ENCODE results near the gene SKIC3.

Gene SKIC3

DNA sequence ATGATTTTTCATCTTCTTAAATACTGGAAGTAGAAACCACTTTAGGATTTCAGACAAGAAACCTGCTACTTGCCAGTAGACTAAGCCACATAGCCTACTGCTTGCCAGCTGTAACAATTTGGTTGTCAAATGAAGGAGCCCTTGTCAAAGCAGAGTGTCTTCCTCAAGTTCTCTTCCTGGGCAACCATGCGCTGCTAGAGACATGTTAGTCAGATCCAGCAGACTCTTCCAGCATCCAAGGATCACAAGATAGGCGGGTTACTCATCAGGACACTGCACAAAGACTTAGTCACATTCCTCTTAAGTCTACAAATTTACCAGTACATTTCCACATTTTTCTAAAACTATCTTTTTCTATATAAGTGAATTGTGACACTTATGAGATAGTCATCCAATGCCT, 24.4 kb downstream of the SKIC3 start:
- DNase-seq (ENCODE audit: low spot score): no peak

DNA sequence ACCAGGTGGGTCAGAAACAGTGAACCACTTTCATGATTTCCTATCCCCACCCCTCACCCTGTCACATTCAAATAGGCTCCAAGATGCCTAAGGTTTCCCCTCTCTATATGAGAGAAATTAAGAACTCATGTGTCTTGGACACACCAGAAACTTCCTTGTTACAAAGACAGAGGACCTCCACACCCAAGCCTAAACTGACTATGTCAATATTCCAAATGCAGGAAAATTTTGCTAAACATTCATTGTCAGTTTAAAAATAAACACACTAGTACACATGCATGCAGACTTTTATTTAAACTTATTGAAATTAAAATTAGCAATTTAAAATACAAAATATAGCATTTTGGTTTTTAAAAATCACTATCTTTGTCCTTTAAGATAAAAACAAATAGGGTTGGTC, 26.2 kb downstream of the SKIC3 start:
- no peak for DNase-seq (ENCODE audit: low spot score)

GRCh38 chr5:95526871-95527270, 27.9 kb downstream of the SKIC3 start:
- DNase-seq (ENCODE audit: low spot score): no peak

- no peak for DNase-seq (ENCODE audit: low spot score)
These were observed 30.4 kb downstream of the SKIC3 start for GRCh38 chr5:95524423-95524822.

- DNase-seq (ENCODE audit: low spot score): no peak
These were observed 34.6 kb downstream of the SKIC3 start for GRCh38 chr5:95520206-95520605.

DNA sequence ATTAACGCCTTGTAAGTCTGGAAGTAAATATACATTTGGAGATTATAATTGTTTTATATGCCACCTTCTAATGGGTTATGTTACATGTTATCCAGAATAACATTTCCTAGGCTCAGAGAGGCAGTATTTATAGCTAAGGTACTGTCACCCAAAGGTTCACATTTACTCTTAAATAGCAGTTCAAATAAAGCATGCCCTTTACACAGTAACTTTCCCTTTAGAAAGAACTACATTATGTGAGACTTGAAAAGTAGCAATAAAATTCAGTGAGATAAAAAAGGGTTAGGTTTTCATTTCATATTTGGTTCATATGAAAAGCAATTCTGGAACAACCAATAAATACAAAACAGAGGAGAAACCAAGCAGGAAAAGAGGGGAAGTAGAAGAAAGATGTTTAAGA, 35.1 kb downstream of the SKIC3 start:
- DNase-seq (ENCODE audit: low spot score): no peak

- DNase-seq (ENCODE audit: low spot score): no peak
These were observed 35.6 kb downstream of the SKIC3 start for GRCh38 chr5:95519151-95519550.

DNA sequence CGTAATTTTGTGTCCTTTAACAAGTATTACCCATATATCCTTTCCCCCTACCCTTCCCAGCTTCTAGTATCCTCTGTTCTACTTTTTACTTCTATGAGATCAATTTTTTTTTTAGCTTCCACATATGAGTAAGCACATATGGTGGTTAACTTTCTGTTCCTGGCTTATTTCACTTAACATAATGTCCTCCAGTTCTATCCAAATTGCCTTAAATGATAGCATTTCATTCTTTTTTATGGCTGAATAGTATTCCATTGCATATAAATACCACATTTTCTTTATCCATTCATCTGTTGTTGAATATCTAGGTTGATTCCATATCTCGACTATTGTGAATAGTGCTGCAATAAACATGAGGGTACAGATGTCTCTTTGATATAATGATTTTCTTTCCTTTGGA, 36.4 kb downstream of the SKIC3 start:
- DNase-seq (ENCODE audit: low spot score): no peak

DNA sequence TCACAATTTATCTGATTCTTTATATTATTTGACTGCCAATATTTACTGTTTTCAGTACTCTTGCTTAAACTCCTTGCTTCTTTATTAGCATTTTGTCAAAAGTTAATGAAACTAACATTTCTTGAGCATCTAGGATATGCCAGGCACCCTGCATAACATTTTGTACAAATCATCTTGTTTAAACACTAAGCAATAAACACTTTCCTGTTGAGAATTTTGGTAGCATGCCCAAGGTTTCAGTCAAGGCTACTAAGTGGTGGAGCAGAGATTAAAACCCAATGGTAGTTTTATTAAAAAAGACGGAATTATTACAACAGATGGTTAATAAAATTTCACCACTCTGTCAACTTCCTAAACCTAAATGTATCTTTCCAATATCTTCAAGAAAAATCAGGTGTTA, 43.2 kb downstream of the SKIC3 start:
- no peak for DNase-seq (ENCODE audit: low spot score)

DNA sequence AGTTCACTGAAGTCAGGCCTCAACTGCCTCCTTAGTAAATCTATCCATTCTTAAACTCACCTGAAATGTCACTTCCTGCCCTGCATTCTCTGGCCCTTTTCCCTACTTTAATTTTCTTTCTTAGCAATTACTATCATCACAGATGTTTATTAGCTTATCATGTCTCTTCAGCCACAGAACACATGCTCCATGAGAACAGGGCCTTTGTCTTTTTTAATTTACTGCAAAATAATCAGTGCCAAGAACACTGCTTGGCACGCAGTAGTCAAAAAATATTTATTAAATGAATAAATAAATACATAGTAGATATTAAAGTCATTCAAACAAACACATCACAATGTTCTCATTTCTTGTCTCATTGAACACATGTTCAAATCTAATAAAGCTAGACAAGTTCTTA, 46.2 kb downstream of the SKIC3 start:
- no peak for DNase-seq (ENCODE audit: low spot score)
